ENCODE data around the gene RPS4Y1.
"Not testable (repeated sequence)": the region's sequence is repeated elsewhere in the genome, so short reads cannot be mapped to it uniquely, and the experiment has no call there.

RPS4Y1 gene

DNA sequence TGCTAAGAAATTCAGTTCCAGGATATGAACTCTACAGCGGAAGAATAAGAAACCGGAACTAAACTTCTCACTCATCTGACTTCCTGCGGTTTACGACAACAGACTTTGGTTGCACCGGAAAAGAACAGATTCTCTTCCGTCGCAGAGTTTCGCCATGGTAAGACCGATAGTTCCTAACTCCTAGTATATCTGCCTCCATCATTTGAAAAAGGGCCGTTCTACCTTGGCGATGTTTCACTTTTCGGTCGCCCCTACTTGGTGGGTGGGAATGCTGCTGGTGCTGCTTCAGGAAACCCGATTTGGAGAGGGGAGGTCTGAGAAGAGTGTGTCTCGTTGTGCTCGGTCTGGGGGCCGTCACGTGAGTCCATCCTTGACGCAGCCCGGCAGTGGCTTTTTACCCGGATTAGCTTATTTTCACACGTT, at the start of gene RPS4Y1:
RPS4Y1 (plus strand) TSS at position 132 of the 423 bp plus-strand sequence; CDS start at position 155, 23 bp downstream.
- peak; percentile 12 to 52 for DNase-seq

DNA sequence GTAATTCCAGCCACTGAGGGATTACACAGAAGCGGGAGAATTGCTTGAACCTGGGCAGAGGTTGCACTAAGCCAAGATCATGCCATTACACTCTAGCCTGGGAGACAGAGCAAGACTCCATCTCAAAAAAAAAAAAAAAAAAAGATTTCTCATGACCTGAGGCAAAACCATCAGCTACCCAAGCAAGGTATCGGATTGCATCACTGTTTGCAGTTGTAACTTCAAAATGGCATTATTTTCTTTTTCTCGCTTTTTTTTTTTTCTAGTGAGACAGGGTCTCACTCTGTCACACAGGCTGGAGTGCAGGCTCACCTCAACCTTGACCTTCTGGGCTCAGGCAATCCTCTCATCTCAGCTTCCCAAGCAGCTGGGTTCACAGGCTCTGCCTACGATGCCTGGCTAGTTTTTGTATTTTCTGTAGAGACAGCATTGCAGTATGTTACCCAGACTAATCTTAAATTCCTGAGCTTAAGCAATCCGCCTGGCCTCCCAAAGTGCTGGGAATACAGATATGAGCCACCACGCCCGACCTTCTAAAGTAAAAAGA, 44.4 kb upstream of the RPS4Y1 start:
- DNase-seq: no peak

DNA sequence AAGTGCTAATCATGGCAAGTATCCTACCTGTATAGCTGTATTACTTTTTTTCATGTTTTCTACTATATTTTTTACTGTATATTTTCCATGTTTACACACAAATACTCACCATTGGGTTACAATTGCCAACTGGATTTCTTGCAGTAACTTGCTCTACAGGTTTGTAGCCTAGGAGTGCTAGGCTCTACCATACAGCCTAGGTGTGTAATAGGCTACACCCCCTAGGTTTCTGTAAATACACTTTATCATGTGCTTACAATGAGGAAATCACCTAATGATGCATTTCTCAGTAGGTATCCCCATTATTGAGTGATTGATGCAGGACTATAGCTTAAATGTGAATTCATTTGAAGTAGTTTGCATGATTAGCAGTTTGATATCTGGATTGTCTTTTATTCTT, 43.4 kb upstream of the RPS4Y1 start:
- no peak for DNase-seq

DNA sequence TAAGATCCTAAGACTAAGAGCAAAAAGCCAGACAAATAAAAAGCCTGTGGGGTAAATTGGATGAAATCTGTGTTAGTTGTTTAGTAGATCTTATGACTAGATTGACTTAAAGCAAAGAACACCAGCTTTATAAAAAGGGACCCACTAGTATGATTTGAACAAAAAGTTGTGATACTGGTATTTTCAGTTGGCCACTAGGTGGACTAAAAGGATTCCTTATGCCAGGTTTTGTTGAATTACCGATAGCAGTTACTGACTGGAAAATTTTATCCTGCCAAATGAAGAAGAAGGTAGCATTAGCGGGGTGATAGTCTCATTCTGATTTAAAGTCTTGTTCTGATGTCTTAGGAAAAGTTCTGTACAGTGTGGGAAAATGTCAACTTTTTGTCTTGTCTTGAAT, 41.2 kb upstream of the RPS4Y1 start:
- DNase-seq: peak in 1 of 2 donors; percentile 0

DNA sequence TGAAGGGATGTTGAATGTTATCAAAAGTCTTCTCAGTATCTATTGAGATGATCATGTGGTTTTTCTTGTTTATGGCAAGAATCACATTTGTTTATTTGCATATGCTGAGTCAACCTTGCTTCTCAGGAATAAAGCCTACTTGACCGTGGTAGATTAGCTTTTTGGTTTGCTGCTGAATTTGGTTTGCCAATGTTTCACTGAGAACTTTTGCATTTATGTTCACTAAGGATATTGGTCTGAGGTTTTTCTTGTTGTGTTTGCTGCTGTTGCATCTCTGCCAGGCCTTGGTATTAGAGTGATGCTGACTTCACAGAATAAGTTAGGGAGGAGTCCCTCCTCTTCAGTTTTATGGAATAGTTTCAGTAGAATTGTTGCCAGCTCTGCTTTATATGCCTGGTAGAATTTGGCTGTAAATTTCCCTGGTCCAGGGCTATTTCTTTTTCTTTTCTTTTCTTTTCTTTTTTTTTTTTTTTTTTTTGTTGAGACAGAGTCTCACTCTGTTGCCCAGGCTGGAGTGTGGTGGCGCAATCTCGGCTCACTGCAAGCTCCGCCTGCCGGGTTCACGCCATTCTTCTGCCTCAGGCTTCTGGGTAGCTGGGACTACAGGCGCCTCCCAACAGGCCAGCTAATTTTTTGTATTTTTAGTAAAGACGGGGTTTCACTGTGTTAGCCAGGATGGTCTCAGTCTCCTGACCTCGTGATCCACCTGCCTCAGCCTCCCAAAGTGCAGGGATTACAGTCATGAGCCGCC, 24.1 kb upstream of the RPS4Y1 start:
- DNase-seq: not testable (repeated sequence)

DNA sequence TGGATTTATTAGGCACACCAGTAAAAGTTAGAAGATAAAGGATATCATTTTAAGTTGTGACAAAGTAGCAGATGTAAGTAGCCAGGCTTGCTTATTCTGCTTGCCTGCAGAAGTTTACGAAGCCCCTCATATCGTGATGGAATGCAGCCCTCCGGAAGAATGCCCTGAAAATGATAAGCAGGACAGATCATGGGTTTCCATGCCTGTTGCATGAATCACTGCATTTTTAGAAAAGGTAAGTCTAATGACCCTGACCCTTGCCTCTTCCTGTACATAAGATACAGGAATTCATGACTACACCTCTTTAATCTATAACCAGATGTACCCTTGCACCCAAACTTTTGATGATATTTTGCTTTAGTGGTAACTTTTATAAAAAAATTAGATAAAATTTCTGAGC, 16.9 kb upstream of the RPS4Y1 start:
- DNase-seq: no peak

DNA sequence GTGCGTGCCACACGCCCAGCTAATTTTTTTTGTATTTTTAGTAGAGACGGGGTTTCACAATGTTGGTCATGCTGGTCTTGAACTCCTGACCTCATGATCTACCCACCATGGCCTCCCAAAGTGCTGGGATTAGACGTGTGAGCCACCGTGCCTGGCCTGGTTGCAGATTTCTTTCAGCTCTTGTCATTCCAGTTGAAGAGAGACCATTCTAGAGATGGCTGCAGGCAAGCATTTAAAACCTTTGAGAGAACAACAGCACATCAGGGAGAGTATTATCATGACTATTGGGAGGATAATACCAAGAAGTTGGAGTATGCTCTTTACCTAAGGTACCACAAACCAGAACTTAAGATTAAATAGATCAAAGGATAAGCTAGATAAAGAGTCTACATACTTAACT, 12.9 kb upstream of the RPS4Y1 start:
- DNase-seq: no peak

DNA sequence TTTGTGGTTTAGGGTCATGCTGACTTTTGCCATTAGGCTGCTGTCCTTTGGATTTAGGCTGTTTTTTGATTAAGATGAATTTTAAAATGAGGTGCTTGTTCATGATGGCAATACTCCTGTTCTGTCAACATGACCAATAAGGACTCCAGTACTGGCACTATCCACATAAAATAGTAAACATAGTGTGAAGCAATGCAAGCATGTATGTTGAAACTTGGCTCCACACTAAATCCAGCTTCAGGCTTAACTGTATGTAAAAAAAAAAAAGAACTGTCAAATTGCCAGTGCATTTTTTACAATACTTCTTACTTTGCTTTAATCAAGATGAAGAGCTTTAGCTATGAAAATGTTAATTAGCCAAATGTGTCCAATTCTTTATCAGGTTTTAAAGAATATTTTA, 6.2 kb upstream of the RPS4Y1 start:
- no peak for DNase-seq

DNA sequence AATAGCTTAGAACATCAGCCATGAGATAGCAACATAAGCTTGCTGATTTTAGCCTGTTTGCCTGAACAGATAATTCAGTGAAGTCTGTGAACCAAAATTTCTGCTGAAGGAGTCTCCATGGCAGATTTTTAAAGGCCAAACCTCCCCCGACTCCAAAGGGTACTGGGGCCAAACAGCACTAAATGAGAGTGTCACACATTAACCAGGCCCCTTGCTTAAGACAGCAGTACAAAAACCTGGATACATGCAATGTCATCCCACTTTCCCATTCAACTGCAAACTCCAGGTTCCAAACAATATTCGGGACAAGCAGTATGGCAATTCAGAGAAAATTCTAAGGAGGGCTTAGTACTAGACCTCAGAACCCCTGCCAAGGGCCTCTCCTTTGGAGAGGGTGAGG, 4.3 kb upstream of the RPS4Y1 start:
- DNase-seq: no peak

DNA sequence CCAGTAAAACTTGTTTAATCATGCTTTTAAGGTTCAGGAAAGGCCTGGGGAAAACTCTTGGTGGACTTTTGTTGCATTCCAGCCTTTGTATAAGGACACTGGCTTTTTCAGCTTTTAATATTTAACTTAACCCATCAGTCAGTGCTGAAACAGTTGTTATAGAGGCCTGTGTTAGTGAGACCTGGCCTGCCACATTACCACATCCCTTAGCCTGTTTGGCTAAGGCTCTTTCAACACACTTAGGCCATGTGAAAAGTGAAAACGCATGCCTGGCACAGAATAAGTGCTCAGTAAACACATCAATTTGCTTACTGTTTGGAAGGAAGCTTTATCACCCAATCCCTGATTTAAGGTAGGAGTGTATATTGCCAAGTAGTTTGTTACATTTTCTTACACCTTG, 3.5 kb upstream of the RPS4Y1 start:
- DNase-seq: no peak

DNA sequence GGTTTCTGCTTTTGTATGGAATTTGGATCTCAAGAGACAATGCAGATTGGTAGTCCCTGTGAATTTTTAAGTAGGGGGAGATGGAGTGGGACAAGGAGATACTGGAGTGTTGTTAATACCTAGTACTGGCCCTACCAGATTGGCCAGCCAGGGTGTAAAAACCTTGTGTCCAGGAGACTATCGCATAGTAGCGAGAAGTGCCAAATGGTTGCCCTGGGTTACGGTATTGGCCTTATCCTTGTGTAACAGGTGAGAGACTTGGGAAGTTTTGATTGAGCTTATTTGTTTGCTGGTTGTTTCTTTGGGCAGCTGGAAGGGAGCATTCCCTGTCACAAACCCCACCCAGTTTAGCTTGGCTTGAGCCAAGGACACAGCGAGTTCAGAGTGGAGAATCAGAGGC, 5.4 kb downstream of the RPS4Y1 start:
- DNase-seq: no peak

DNA sequence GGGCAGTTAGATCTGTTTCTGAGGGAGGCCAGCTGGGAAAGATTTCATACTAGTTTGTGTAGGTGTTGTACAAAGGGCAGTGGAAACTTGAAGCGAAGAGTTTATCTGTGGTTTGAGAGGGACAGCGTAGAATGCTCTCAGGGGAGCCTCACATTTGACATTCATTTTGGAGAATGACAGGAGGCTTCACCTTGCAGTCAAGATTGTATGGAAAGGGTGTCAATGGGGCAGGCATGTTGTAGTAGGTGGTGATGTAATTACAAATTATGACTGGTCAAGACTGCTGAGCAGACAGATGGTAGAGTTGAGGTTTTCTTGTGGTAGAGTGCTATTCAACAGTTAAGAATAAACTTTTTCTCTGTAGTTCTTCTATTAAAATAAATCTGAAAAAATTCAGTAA, 7.0 kb downstream of the RPS4Y1 start:
- DNase-seq: no peak

DNA sequence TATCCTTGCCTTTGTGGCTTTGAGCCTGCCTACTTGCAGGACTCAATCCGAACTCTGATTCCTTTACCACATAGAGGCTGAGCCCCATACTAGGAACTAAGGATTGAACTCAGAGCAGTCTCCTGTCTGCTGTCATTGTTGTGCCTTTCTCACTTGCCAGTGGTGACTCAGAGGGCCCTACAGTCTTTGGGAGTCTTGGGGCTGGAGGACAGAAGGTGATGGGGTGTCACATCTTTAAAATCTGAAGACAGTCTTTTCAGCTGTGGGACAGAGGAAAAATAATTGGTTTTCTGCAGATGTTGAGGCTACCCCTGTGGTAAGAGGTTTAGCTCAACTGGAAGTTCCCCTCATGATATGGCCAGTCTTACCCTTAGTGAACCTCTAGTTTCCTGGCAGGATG, 8.0 kb downstream of the RPS4Y1 start:
- no peak for DNase-seq

DNA sequence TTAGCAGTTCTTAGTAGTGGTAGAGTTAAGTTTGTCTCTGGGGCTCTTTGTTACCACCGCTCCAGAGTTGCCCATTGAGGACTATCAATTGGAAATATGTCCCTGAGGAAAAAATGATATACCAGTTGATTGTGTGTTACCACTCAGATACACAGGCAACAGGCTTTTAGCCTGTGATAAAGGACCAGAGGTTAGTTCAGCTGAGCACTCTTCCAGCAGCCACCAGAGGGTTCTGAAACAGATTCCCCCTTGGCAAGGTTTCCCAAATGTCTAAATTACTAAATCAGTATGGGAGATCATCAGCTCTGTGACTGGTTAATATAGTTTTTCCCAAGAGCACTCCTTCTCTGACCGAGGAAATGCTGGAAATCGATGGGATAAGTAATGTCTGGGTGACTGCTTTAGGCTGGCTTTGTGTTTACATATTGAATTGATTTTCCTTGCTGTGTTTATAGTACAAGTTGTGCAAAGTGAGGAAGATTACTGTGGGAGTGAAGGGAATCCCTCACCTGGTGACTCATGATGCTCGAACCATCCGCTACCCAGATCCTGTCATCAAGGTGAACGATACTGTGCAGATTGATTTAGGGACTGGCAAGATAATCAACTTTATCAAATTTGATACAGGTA, 12.9 kb downstream of the RPS4Y1 start:
- DNase-seq: no peak

DNA sequence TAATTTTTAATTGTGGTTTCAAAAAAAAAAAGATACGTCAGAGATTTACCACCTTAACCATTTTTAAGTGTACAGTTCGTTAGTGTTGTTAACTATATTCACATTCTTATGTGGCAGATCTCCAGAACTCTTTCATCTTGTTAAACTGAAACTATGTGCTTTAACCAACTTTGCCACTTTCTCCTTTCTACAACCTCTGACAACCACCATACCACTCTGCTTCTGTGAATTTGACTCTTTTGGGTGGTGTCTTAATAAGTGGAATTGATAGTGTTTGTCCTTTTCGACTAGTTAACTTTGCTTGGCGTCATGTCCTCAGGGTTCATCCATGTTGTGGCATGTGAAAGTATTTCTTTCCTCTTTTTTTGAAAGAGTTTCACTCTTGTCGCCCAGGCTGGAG, 15.7 kb downstream of the RPS4Y1 start:
- no peak for DNase-seq

DNA sequence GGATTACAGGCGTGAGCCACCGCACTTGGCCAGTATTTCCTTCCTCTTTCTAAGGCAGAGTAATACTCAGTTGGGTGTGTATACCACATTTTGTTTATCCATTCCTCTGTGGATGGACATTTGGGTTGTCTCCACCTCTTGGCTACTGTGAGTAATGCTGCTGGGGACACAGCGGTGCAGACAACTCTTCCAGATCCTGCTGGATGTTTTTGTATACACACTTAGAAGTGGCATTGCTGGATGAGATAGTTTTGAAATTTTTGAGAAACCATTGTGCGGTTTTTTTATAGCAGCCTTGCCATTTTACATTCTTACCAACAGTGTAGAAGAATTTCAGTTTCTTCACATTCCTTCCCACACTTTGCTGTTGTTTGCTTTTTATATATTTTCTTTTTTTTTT, 16.3 kb downstream of the RPS4Y1 start:
- no peak for DNase-seq

DNA sequence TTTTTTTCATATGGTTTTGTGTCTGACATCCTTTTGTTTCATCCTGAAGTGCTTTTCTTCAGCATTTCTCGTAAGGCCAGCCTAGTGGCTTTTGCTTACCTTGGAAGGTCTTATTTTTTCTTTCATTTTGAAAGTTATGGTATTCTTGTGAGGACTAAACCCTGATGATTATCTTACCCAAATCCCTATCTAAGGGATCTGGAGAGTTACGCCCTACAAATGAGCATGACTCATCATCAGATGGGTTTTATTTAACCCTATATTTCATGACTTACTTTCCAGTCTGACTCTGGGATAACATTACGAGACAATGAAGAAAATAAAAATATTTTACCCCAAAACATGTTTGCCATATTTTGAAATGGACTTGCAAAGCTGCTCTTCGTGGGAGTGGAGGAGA, 18.4 kb downstream of the RPS4Y1 start:
- no peak for DNase-seq

DNA sequence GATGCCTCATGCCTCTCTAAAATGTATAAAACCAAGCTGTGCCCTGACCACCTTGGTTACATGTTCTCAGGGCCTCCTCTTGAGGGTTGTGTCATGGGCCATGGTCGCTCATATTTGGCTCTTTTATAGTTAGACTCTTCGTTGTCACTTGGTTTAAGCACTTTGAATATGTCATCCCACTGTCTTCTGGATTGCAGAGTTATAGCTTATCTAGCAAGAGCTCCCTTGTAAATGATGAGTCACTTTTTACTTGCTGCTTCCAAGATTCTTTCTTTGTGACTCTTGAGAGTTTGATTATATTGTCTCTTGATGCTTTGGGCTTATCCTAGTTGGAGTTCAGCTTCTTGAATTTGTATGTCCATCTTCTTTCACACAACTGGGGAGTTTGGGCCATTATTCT, 19.1 kb downstream of the RPS4Y1 start:
- DNase-seq: no peak

DNA sequence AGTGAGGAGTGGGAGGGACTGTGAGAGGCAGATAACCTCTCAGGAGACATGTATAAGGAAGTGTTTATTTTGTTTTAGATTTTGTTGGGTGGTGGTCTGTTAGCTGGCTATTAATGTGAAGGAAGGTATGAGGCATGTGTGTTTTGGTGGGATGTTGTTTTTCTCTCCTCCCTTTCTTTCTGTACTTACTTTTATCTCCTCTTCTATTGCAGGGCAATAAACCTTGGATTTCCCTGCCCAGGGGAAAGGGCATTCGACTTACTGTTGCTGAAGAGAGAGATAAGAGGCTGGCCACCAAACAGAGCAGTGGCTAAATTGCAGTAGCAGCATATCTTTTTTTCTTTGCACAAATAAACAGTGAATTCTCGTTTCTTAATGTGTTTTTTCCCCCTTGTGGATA, 25.2 kb downstream of the RPS4Y1 start:
- DNase-seq: no peak

DNA sequence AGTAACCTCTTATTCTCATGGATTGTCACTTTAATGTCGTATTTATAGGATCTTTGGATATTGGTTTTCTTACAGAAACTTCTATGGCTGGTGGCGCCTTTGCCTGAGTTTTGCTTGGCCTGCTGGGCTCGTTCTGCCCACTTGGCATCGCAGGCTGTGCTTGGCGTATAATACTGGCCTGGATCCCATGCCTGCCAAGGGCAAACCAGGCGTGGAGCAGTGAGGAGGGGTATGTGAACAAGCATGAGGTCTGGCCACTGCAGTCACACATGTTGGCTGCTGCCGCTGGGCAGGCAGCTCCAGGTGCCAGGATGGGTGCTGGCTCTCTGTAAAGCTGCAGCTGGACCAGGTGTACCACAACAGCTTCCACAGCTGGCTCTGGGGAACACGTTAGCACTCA, 26.1 kb downstream of the RPS4Y1 start:
- DNase-seq: no peak

DNA sequence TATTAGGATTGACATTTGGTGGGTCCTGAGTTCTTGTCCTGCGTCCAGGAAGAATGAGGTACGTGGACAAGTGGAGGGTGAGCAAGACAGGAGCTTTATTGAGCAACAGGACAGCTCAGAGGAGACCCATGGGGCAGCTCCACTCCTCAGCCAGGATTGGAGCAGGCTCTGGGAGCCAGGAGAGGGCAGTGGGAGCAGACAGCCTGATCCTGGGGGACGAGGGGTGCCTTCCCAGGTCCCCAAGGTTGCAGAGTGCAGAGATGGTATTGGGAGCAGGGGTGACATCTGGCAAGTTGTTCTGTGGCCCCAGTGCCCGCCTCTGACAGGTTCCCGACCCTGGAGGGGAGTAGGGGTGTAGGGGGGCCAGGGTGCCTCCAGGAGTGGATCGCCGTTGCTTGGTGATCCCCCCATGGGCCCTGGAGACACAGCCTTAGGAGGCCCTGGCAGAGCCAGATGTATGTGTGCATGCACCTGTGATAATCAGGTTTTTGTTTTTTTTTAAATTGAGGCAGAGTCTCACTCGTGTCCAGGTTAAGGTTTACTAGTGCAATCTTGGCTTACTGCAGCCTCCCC, 26.7 kb downstream of the RPS4Y1 start:
- DNase-seq: no peak

DNA sequence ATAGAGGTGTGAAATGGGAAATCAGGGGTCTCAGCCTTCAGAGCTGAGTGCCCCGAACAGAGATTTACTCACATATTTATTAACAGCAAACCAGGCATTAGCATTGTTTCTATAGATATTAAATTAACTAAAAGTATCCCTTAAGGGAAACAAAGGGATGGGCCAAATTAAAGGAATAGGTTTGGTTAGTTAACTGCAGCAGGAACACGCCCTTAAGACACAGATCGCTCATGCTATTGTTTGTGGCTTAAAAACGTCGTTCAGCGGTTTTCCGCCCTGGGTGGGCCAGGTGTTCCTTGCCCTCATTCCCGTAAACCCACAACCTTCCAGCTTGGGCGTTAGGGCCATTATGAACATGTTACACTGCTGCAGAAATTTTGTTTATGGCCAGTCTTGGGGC, 30.8 kb downstream of the RPS4Y1 start:
- DNase-seq: not testable (repeated sequence)

DNA sequence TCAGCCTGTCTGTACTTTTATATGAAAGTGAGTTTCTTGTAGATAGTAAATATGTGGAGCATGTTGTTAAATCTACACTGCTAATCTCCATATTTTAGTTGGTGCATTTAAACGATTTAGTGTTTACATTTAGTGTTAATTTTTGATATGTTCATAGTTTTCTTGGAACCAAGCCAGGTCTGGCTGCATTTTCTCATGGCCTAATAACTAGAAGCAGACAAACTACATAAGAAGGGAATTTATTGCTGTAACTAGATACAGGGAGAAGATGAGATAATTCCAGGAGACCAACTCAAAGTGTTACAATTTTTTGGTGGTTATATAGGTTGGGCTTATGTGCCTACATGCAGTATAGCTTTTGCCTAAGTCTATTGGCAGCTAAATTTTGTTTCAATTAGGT, 32.8 kb downstream of the RPS4Y1 start:
- no peak for DNase-seq

DNA sequence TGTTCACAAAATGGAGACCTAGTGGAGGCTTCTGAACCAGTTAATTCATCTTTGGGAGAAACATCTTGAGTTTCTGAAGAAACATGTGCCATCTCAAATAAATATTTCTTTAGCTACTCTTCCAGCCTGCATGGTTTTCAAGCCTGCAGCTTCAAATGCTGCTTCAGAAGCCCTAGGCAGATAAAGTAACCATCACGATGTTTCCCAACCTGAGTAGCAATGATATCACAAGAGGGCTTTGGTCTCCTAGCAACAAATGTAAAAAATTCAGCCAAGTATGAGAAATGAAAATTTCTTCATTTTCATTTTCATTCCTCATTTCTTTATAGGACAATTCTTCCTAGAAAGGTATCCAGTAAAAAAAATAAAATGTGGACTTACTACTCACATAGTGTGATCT, 42.2 kb downstream of the RPS4Y1 start:
- DNase-seq: no peak

Data from bone marrow (tissue), 2 donors.